GM11168 (cell line): ENCODE results near the gene WLS.

Experiments used
- in situ Hi-C: fragments of 300-500 bp; cut with MboI; formaldehyde crosslinking; loops from one replicate; pipeline ENCODE4 v1.12.0; 2022; ENCODE audit warnings: low sequenced_read_pairs; ENCODE audit not compliant: unreplicated experiment

The WLS gene

DNA sequence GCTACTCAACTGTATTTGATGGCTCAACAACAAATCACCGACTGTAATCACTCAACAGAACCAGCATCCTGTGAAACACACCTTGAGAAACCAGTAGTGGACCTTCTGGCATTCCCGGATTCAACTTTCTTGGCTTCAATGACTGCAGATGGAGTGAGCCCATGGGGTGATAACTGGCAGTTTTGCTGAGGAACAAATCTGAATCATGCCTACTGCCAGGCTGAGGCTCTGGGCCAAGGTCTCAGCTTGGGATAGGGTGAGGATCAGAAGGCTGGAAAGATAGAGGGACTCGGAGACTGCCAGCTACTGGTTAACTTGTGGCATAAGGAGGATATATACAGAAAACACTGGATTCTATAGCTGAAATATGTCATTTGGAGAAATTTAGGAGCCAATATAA is 118.4 kb downstream of the WLS start:
- in situ Hi-C loops: no loop called here

- in situ Hi-C loops: no loop called here
These were observed 119.5 kb downstream of the WLS start for GRCh38 chr1:68112835-68113243.

- in situ Hi-C loops: no loop called here
These were observed 120.5 kb downstream of the WLS start for GRCh38 chr1:68111519-68112436.

DNA sequence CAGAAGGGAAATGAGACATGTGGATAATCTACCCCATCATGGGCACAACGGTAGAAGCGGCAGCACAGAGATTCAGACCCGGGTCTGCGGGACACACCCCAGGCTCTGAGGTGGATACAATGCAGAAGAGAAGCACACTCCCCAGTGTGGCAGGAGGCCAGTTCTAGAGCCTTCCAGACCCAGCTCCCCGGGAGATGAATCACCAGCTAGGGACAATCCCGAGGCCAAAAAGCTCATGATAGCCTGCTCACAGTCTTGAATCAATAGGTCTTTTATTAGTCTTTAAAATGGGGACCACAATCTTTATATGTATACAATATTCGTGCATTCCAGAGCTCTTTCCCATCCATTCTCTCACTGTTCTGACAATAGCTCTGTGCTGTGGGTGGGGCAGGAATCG is 124.6 kb downstream of the WLS start:
- in situ Hi-C loops: no loop called here

DNA sequence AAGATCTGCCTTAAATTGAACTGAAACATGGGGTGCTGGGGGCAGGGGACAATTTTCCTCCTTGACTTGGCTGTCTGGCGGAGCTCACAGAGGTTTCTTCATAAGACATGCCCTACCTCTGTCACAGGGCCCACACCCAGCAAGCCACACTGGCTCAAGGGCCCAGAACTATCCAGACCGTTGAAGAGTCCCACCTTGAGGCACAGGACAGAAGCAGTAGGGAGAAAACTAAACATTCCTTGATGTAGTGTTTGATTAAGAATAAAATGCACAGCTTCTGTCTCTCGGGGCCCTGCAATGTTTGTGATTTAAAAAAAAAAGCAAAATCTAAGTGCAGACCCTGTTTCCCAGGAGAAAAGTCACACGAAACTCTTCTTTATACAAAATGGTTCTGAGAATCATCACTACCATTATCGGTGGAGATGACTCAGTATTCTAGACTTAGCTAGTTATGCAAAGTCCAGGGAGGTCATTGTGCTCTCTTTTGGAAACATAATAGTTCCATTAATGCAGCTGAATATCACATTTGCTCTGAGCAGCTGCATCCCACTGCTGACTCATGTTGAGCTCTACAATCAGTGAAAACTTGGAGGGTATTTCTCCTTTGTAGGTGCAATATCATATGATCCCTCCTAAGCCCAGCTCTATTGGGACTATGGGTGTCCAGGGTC is 128.3 kb downstream of the WLS start:
- in situ Hi-C loops: no loop called here

GRCh38 chr1:68103011-68103545 is 129.2 kb downstream of the WLS start:
- in situ Hi-C loops: no loop called here

GRCh38 chr1:68101829-68102228 is 130.5 kb downstream of the WLS start:
- in situ Hi-C loops: no loop called here

DNA sequence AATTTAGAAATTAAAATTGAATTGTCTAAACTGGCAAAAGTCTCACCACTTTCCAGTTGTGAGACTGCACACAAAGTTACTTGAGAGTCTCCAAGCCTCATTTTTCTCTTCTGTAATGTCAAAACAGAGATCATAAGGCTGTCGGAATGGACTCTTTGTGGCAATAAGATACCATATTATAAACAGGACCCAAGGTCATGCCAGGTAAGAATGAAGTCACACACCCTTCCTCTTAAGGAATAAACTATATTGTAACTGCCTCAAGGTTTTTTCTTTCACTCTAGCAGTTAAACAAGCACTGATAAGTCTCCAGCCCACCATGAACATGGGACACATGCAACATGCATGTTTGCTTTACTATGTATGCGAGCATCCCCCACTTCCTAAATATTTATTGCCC is 131.8 kb downstream of the WLS start:
- in situ Hi-C loops: no loop called here

- in situ Hi-C loops: no loop called here
These were observed 138.6 kb downstream of the WLS start for GRCh38 chr1:68093737-68094136.

DNA sequence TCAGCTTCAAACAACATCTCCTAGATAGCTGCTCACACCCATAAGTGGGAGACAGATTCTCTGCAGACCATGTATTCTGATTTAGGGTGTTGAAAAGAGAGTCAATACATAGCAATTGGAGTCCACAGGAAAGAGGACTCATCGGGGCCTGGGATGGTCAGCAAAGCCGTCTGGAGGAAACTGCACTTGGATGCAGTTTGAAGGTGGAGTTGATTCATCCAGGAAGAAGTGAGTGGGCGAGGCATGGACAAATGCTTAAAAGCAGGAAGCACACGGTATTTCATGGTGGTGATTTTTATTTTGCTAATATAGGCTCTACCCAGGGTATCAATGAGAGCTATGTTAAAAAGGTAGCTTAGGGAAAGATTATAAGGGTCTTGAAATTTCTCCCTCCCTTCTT is 145.1 kb downstream of the WLS start:
- in situ Hi-C loops: no loop called here

GRCh38 chr1:68085752-68086151 is 146.6 kb downstream of the WLS start:
- in situ Hi-C loops: no loop called here

DNA sequence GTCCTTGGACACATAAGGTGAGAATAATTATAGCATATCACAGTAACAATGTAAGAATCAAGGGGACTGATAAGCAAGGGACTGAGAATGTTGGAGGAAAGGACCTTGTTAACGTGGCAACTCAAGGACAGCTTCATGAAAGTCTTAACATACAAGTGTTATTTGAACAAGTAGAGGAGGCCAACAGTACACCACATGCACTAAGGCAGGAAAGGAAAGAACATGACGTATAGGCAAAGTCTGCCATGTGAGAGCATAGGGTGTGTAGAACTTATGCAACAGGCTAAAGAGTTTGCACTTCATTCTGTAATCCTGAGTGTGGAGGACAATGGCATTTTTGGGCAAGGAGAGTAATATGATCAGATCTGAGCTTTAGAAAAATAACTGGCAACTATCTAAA is 148.6 kb downstream of the WLS start:
- in situ Hi-C loops: no loop called here

GRCh38 chr1:68081775-68082283 is 150.5 kb downstream of the WLS start:
- in situ Hi-C loops: no loop called here

GRCh38 chr1:68078647-68079046 is 153.7 kb downstream of the WLS start:
- in situ Hi-C loops: no loop called here
